Heart left ventricle (tissue), 13 donors: ENCODE data around the gene TMEM128.
"Not testable (repeated sequence)": the region's sequence is repeated elsewhere in the genome, so short reads cannot be mapped to it uniquely, and the experiment has no call there.

Source experiments
- CTCF ChIP-seq, 12 donors: fragments of 200-600 bp; sonication (generic) in 4 of 12; IDR thresholded peaks; one replicate each; pipeline versions ENCODE4 v1.5.0 to v1.8.0; 2018 to 2022; ENCODE audit warnings: antibody characterized with exemption in 12 of 12, mild to moderate bottlenecking in 5 of 12
- POLR2A ChIP-seq, 2 donors: fragments of 450-650 bp; IDR thresholded peaks; one replicate each; pipeline ENCODE4 v1.6.1; 2017; ENCODE audit warnings: antibody characterized with exemption in 2 of 2, mild to moderate bottlenecking in 2 of 2, moderate library complexity in 2 of 2
- donor health status: ischemic (EF 13 %, LVEDD 7.1; RV severe dilation, severe dysfunction).
- donor health status: DM: no; HTN: yes; CAD: no.
- donor health status: DM: no; HTN: no; CAD: no.
- donor health status: ischemic (EF 25% LVEDD 6.9; RV normal size, moderate dysfunction).
- donor health status: ischemic (EF 25% LVEDD 5.7; RV mildly dilated, moderate dysfunction).
- donor health status: ischemic (EF 35%, LVEDD 5.7; RV mildly dilated, moderate dysfunction).
- donor health status: nonischemic (EF 11% LVEDD 7.7; RV severe dilation, severe dysfunction).
- donor health status: DM: yes; HTN: yes; CAD: no.
- donor health status: PGD.
- donor health status: ischemic (EF 29% LVEDD 5.4; RV normal size, mild dysfunction).
- donor health status: nonischemic (EF 23%, LVEDD 6.1; RV moderate dilation, normal function).

- not testable (repeated sequence) for TF ChIP-seq POLR2A, CTCF (IDR thresholded peaks at IDR 0.05)
These were observed 9.7 kb upstream of the TMEM128 start for GRCh38 chr4:4257705-4258104.
